ENCODE measurements around the gene PLPPR1. TPM values are rescaled to one million over a fixed set of nuclear protein-coding genes. Genes with fewer than 3 reads are reported as not detected.

Gene PLPPR1
- total RNA-seq, 1 donor from 2014 or later = 3.2 TPM

- no peak overlapping the region for H3K4me3 ChIP-seq
- no peaks in the 10 kb centered on the region for H3K36me3 ChIP-seq
- no peak for DNase-seq (ENCODE audit: low spot score)
- no peak overlapping the region for H3K9ac ChIP-seq
- no peak overlapping the region for H2AFZ ChIP-seq (replicated peaks)
- Mint-ChIP-seq H3K4me1 (no peaks in the 10 kb centered on the region), H3K9me3 (no peaks in the 10 kb centered on the region), H3K36me3 (no peaks in the 10 kb centered on the region), H3K27ac (no peak overlapping the region), H3K27me3 (ENCODE audit: insufficient read depth, low read depth) (no peaks in the 10 kb centered on the region), H3K4me3 (no peak overlapping the region)
- H3K4me1 ChIP-seq = no peaks in the 10 kb centered on the region
- no peaks in the 10 kb centered on the region for H3K9me3 ChIP-seq (ENCODE audit: low read depth)
- no peaks in the 10 kb centered on the region for H3K79me2 ChIP-seq (ENCODE audit: low read depth)
- no peak overlapping the region for H3K27ac ChIP-seq
- no peaks in the 10 kb centered on the region for H3K27me3 ChIP-seq
- no peak overlapping the region for H3K4me2 ChIP-seq
- TF ChIP-seq CTCF (IDR thresholded peaks at IDR 0.05) (no peak), EZH2phosphoT487 (IDR thresholded peaks at IDR 0.05) (no peak), EZH2 (IDR thresholded peaks at IDR 0.05) (no peak)
- H4K20me1 ChIP-seq (ENCODE audit: low read depth) = no peaks in the 10 kb centered on the region
- no peaks in the 10 kb centered on the region for H3F3A ChIP-seq (ENCODE audit: low read depth)
Observed at GRCh38 chr9:101309139-101309538, 280.6 kb downstream of the PLPPR1 start.

- Histone ChIP-seq H3K4me3 (no peak overlapping the region), H3K27me3 (no peaks in the 10 kb centered on the region), H3K9ac (no peak overlapping the region), H4K20me1 (ENCODE audit: low read depth) (no peaks in the 10 kb centered on the region), H3K9me3 (ENCODE audit: low read depth) (no peaks in the 10 kb centered on the region), H3K4me2 (no peak overlapping the region), H3K27ac (no peak overlapping the region), H3F3A (ENCODE audit: low read depth) (no peaks in the 10 kb centered on the region), H3K4me1 (no peaks in the 10 kb centered on the region), H3K79me2 (ENCODE audit: low read depth) (no peaks in the 10 kb centered on the region), H3K36me3 (no peaks in the 10 kb centered on the region), H2AFZ (replicated peaks) (no peak overlapping the region)
- no peaks in the 10 kb centered on the region for H3K36me3 Mint-ChIP-seq
- no peak overlapping the region for H3K4me3 Mint-ChIP-seq
- DNase-seq (ENCODE audit: low spot score) = no peak
- no peak for TF ChIP-seq EZH2phosphoT487 (IDR thresholded peaks at IDR 0.05)
- TF ChIP-seq EZH2 (IDR thresholded peaks at IDR 0.05) = no peak
- no peak for TF ChIP-seq CTCF (IDR thresholded peaks at IDR 0.05)
- no peak overlapping the region for H3K27ac Mint-ChIP-seq
- H3K9me3 Mint-ChIP-seq = no peaks in the 10 kb centered on the region
- H3K4me1 Mint-ChIP-seq = no peaks in the 10 kb centered on the region
- no peaks in the 10 kb centered on the region for H3K27me3 Mint-ChIP-seq (ENCODE audit: insufficient read depth, low read depth)
Observed at GRCh38 chr9:101311191-101311590, 282.7 kb downstream of the PLPPR1 start.

- no peak overlapping the region for H3K9ac ChIP-seq
- no peak overlapping the region for H3K27ac ChIP-seq
- no peaks in the 10 kb centered on the region for H3K27me3 Mint-ChIP-seq (ENCODE audit: insufficient read depth, low read depth)
- H3K79me2 ChIP-seq (ENCODE audit: low read depth) = no peaks in the 10 kb centered on the region
- no peak overlapping the region for H3K4me3 Mint-ChIP-seq
- H3K36me3 ChIP-seq = no peaks in the 10 kb centered on the region
- H3K4me1 Mint-ChIP-seq = no peaks in the 10 kb centered on the region
- H2AFZ ChIP-seq (replicated peaks) = peak overlapping the region; percentile 4
- no peaks in the 10 kb centered on the region for H3K4me1 ChIP-seq
- H3K27ac Mint-ChIP-seq = no peak overlapping the region
- H3K9me3 ChIP-seq (ENCODE audit: low read depth) = no peaks in the 10 kb centered on the region
- DNase-seq (ENCODE audit: low spot score) = peak; percentile 89
- no peaks in the 10 kb centered on the region for H3K9me3 Mint-ChIP-seq
- no peaks in the 10 kb centered on the region for H3F3A ChIP-seq (ENCODE audit: low read depth)
- no peaks in the 10 kb centered on the region for H3K36me3 Mint-ChIP-seq
- no peaks in the 10 kb centered on the region for H4K20me1 ChIP-seq (ENCODE audit: low read depth)
- TF ChIP-seq EZH2 (IDR thresholded peaks at IDR 0.05) (no peak), CTCF (IDR thresholded peaks at IDR 0.05) (peak; percentile 85), EZH2phosphoT487 (IDR thresholded peaks at IDR 0.05) (no peak)
- H3K27me3 ChIP-seq = no peaks in the 10 kb centered on the region
- no peak overlapping the region for H3K4me3 ChIP-seq
- H3K4me2 ChIP-seq = no peak overlapping the region
Observed at GRCh38 chr9:101311758-101312420, 283.4 kb downstream of the PLPPR1 start.

Data from neural progenitor cell (in vitro differentiated cells).